PC-9 (cell line): ENCODE results near the gene MALSU1. TPM values are rescaled to one million over a fixed set of nuclear protein-coding genes. Genes with fewer than 3 reads are reported as not detected.

Experiments
- BruUV-seq: library from RNA; stranded (reverse); fragments of 400-500 nt; replicated peaks from 2 replicates; lab custom pipeline; 2021; lab: Mats Ljungman, UMichigan
- CTCF ChIA-PET: fragments of 300-600 bp; sonication (Branson Sonifier 250); formaldehyde crosslinking; loops from one replicate; lab custom pipeline; 2022; ENCODE audit warnings: antibody characterized with exemption; lab: Charles Lee
- POLR2A ChIA-PET: fragments of 300-600 bp; sonication (Branson Sonifier 250); formaldehyde crosslinking; loops from one replicate; lab custom pipeline; 2022; ENCODE audit warnings: antibody characterized with exemption; ENCODE audit not compliant: unreplicated experiment; lab: Charles Lee
- DNase-seq, 2 experiments: peaks; one replicate each; pipeline versions ENCODE4 v3.0.0 to v3.0.0-alpha.2; 2015 to 2022; ENCODE audit warnings: mixed read lengths in 1 of 2
- H2AFZ ChIP-seq: fragments of 200-600 bp; sonication (generic); 2 replicates; pipeline ENCODE4 v1.8.1; 2017; ENCODE audit warnings: antibody characterized with exemption
- H3F3A ChIP-seq: fragments of 200-600 bp; sonication (generic); 2 replicates; pipeline ENCODE4 v1.8.1; 2017; ENCODE audit warnings: antibody characterized with exemption, mild to moderate bottlenecking, low read depth; ENCODE audit not compliant: insufficient read depth
- H3K27ac ChIP-seq: fragments of 200-600 bp; sonication (generic); 2 replicates; pipeline ENCODE4 v1.6.1; 2016; ENCODE audit warnings: mixed run types
- H3K27me3 ChIP-seq: fragments of 200-600 bp; sonication (generic); 2 replicates; pipeline ENCODE4 v1.6.1; 2016; ENCODE audit warnings: low read depth, mixed run types; ENCODE audit not compliant: insufficient read depth
- H3K36me3 ChIP-seq: fragments of 200-600 bp; sonication (generic); 2 replicates; pipeline ENCODE4 v1.6.1; 2016; ENCODE audit warnings: low read depth, mixed run types
- H3K4me1 ChIP-seq: fragments of 200-600 bp; sonication (generic); replicated peaks from 2 replicates; pipeline ENCODE4 v1.6.1; 2016; ENCODE audit warnings: mixed run types; ENCODE audit not compliant: insufficient read depth
- H3K4me2 ChIP-seq: fragments of 200-600 bp; sonication (generic); 2 replicates; pipeline ENCODE4 v1.6.1; 2017; ENCODE audit warnings: mixed run types
- H3K4me3 ChIP-seq: fragments of 200-600 bp; sonication (generic); 2 replicates; pipeline ENCODE4 v1.6.1; 2016; ENCODE audit warnings: mixed run types
- H3K79me2 ChIP-seq: fragments of 200-600 bp; sonication (generic); 2 replicates; pipeline ENCODE4 v1.6.1; 2017; ENCODE audit warnings: low read depth, mixed run types
- H3K9me2 ChIP-seq: fragments of 200-600 bp; sonication (generic); 2 replicates; pipeline ENCODE4 v1.8.1; 2017; ENCODE audit warnings: mild to moderate bottlenecking; ENCODE audit not compliant: insufficient read depth
- H3K9me3 ChIP-seq: fragments of 200-600 bp; sonication (generic); 2 replicates; pipeline ENCODE4 v1.8.1; 2016; ENCODE audit warnings: low read depth; ENCODE audit not compliant: insufficient read depth
- H4K20me1 ChIP-seq: fragments of 200-600 bp; sonication (generic); 2 replicates; pipeline ENCODE4 v1.8.1; 2017; ENCODE audit not compliant: insufficient read depth
- CTCF ChIP-seq: fragments of 200-600 bp; sonication (generic); conservative IDR thresholded peaks from 2 replicates; pipeline ENCODE4 v1.6.1; 2017; ENCODE audit warnings: mixed run types, antibody characterized with exemption, mild to moderate bottlenecking, moderate library complexity
- EZH2 ChIP-seq: fragments of 200-600 bp; sonication (generic); IDR thresholded peaks from 2 replicates; pipeline ENCODE4 v1.8.0; 2017; ENCODE audit warnings: antibody characterized with exemption, low read depth
- intact Hi-C: fragments of 100-400 bp; cut with micrococcal nuclease; formaldehyde crosslinking; loops from one replicate; pipeline ENCODE4 v1.10.0; 2022; ENCODE audit not compliant: unreplicated experiment
- total RNA-seq: library from RNA; stranded (reverse); gene quantifications from 2 replicates; pipeline ENCODE4 v1.2.3, GENCODE V29; 2021

Gene MALSU1
- total RNA-seq, 1 experiment from 2014 or later = 105 TPM

DNA sequence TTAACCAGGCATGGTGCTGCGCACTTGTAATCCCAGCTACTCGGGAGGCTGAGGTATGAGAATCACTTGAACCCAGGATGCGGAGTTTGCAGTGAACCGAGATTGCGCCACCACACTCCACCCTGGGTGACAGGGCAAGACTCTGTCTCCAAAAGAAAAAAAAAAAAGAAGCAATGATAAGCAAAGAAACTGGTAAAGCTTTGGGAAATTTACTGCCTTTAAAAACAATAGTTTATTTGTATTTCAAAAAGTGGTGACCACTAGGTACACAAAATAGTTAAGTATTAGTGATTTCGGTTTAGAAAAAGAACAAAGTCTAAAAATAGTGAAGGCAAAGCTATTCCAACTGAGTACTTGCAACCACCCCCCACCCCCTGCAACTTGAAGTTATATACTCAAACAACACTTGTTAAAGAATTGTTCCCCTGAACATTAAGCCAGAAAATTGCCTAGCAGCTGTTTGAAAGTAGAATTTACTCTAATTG is 37.7 kb downstream of the MALSU1 start:
- H3K27me3 ChIP-seq = no peaks in the 10 kb centered on the region
- peaks cover 52% of the 10 kb centered on the region for H3K4me1 ChIP-seq
- ChIA-PET CTCF (no interaction called here), POLR2A (no interaction called here)
- peaks cover 76% of the 10 kb centered on the region for H3K36me3 ChIP-seq
- no peak overlapping the region for H3K27ac ChIP-seq
- 0 out of 2 replicates have a peak overlapping the region, but pooled peaks have one; percentile 48 for H3K4me2 ChIP-seq
- intact Hi-C loops = no loop called here
- H2AFZ ChIP-seq = no peak overlapping the region
- H3K9me3 ChIP-seq = peaks cover 12% of the 10 kb centered on the region
- no peak for TF ChIP-seq EZH2
- no peak for TF ChIP-seq CTCF
- peaks cover 77% of the 10 kb centered on the region for H3F3A ChIP-seq
- H4K20me1 ChIP-seq = peaks cover 14% of the 10 kb centered on the region
- BruUV-seq = no TSS peak
- H3K79me2 ChIP-seq = peaks cover 32% of the 10 kb centered on the region
- no peak overlapping the region for H3K4me3 ChIP-seq
- no peaks in the 10 kb centered on the region for H3K9me2 ChIP-seq
- DNase-seq = no peak

GRCh38 chr7:23337374-23337773 is 38.2 kb downstream of the MALSU1 start:
- Histone ChIP-seq H3K4me2 (no peak overlapping the region), H3K27ac (no peak overlapping the region), H2AFZ (no peak overlapping the region), H3K27me3 (no peaks in the 10 kb centered on the region), H3K36me3 (peaks cover 75% of the 10 kb centered on the region), H3F3A (peaks cover 78% of the 10 kb centered on the region), H3K4me1 (peaks cover 49% of the 10 kb centered on the region), H4K20me1 (peaks cover 14% of the 10 kb centered on the region; the same call in 1 of the 2 replicates), H3K9me2 (no peaks in the 10 kb centered on the region), H3K4me3 (no peak overlapping the region), H3K9me3 (peaks cover 12% of the 10 kb centered on the region), H3K79me2 (peaks cover 26% of the 10 kb centered on the region)
- DNase-seq = no peak
- no TSS peak for BruUV-seq
- CTCF ChIA-PET = no interaction called here
- intact Hi-C loops = no loop called here
- TF ChIP-seq EZH2 = no peak
- no peak for TF ChIP-seq CTCF
- POLR2A ChIA-PET = no interaction called here

DNA sequence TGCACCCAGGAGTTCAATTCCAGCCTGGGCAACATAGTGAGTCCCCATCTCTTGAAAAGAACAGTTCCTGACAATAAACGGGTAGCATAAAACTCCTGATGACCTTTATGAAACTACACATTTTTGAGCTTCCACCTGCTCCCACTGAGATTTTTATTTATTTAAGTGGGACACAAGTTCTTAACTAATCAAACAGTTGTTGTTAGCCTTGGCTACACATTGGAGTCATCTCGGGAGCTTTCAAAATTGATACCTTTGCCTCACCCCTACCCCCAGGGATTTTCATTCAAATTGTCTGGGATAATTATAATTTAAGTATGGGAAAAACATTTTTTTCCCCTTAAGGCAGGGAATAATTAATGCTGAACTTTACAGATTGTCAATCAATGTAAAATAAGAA is 39.3 kb downstream of the MALSU1 start:
- Histone ChIP-seq H3K4me3 (no peak overlapping the region), H3K27ac (no peak overlapping the region), H3K4me2 (no peak overlapping the region), H3K27me3 (no peaks in the 10 kb centered on the region), H3K79me2 (peaks cover 22% of the 10 kb centered on the region), H3K9me3 (peaks cover 12% of the 10 kb centered on the region), H2AFZ (no peak overlapping the region), H3K4me1 (peaks cover 40% of the 10 kb centered on the region), H4K20me1 (peaks cover 7% of the 10 kb centered on the region; the same call in 1 of the 2 replicates), H3K36me3 (peaks cover 75% of the 10 kb centered on the region), H3F3A (peaks cover 75% of the 10 kb centered on the region), H3K9me2 (no peaks in the 10 kb centered on the region)
- CTCF ChIA-PET = no interaction called here
- intact Hi-C loops = no loop called here
- POLR2A ChIA-PET = no interaction called here
- BruUV-seq = no TSS peak
- DNase-seq = no peak
- TF ChIP-seq CTCF (no peak), EZH2 (no peak)
